ENCODE data around the gene TLL2. TPM values are rescaled to one million over a fixed set of nuclear protein-coding genes. Genes with fewer than 3 reads are reported as not detected.

The TLL2 gene
- total RNA-seq, 2 donors from 2014 or later: not detected

GRCh38 chr10:96387601-96388000 lies 126.1 kb downstream of the TLL2 start:
- Histone ChIP-seq H3K4me1 (ENCODE audit: control insufficient read depth in 1 of 2, low read depth in 2 of 2) (peaks cover 8 to 15% of the 10 kb centered on the region in 2 donors), H3K4me3 (no peak overlapping the region), H3K9me3 (no peaks in the 10 kb centered on the region), H3K36me3 (no peaks in the 10 kb centered on the region), H3K27ac (no peak overlapping the region), H3K27me3 (replicated peaks; ENCODE audit: insufficient read depth) (no peaks in the 10 kb centered on the region)
- TF ChIP-seq CTCF (IDR thresholded peaks at IDR 0.05): no peak
- DNase-seq (ENCODE audit: low spot score) (no peak), ATAC-seq (ENCODE audit: insufficient number of reproducible peaks, low FRiP score, low read depth) (no peak)

GRCh38 chr10:96387161-96387560 lies 126.6 kb downstream of the TLL2 start:
- H3K4me1 ChIP-seq (ENCODE audit: control insufficient read depth in 1 of 2, low read depth in 2 of 2): peaks cover 8 to 15% of the 10 kb centered on the region in 2 donors
- DNase-seq (ENCODE audit: low spot score) (no peak), ATAC-seq (ENCODE audit: insufficient number of reproducible peaks, low FRiP score, low read depth) (no peak)
- H3K36me3 ChIP-seq: no peaks in the 10 kb centered on the region
- no peaks in the 10 kb centered on the region for H3K9me3 ChIP-seq
- H3K27ac ChIP-seq: no peak overlapping the region
- H3K27me3 ChIP-seq (replicated peaks; ENCODE audit: insufficient read depth): no peaks in the 10 kb centered on the region
- TF ChIP-seq CTCF (IDR thresholded peaks at IDR 0.05): no peak
- H3K4me3 ChIP-seq: no peak overlapping the region

GRCh38 chr10:96384506-96384905 lies 129.2 kb downstream of the TLL2 start:
- peaks cover 3 to 4% of the 10 kb centered on the region in 2 donors for H3K4me1 ChIP-seq (ENCODE audit: control insufficient read depth in 1 of 2, low read depth in 2 of 2)
- no peak overlapping the region for H3K4me3 ChIP-seq
- DNase-seq (ENCODE audit: low spot score) (no peak), ATAC-seq (ENCODE audit: insufficient number of reproducible peaks, low FRiP score, low read depth) (no peak)
- TF ChIP-seq CTCF (IDR thresholded peaks at IDR 0.05): no peak
- H3K9me3 ChIP-seq: no peaks in the 10 kb centered on the region
- no peak overlapping the region for H3K27ac ChIP-seq
- no peaks in the 10 kb centered on the region for H3K36me3 ChIP-seq
- H3K27me3 ChIP-seq (replicated peaks; ENCODE audit: insufficient read depth): no peaks in the 10 kb centered on the region

- no peaks in the 10 kb centered on the region for H3K27me3 ChIP-seq (replicated peaks; ENCODE audit: insufficient read depth)
- no peak for DNase-seq (ENCODE audit: low spot score)
- H3K27ac ChIP-seq: no peak overlapping the region
- no peak overlapping the region for H3K4me3 ChIP-seq
- H3K36me3 ChIP-seq: no peaks in the 10 kb centered on the region
- H3K9me3 ChIP-seq: no peaks in the 10 kb centered on the region
- H3K4me1 ChIP-seq (ENCODE audit: control insufficient read depth in 1 of 2, low read depth in 2 of 2): no peaks in the 10 kb centered on the region
- no peak for TF ChIP-seq CTCF (IDR thresholded peaks at IDR 0.05)
- no peak for ATAC-seq (ENCODE audit: insufficient number of reproducible peaks, low FRiP score, low read depth)
These were observed 132.9 kb downstream of the TLL2 start for GRCh38 chr10:96380821-96381220.

- DNase-seq (ENCODE audit: low spot score) (no peak), ATAC-seq (ENCODE audit: insufficient number of reproducible peaks, low FRiP score, low read depth) (no peak)
- no peak overlapping the region for H3K4me3 ChIP-seq
- H3K36me3 ChIP-seq: no peaks in the 10 kb centered on the region
- no peaks in the 10 kb centered on the region for H3K4me1 ChIP-seq (ENCODE audit: control insufficient read depth in 1 of 2, low read depth in 2 of 2)
- H3K27ac ChIP-seq: no peak overlapping the region
- TF ChIP-seq CTCF (IDR thresholded peaks at IDR 0.05): no peak
- no peaks in the 10 kb centered on the region for H3K9me3 ChIP-seq
- H3K27me3 ChIP-seq (replicated peaks; ENCODE audit: insufficient read depth): no peaks in the 10 kb centered on the region
These were observed 134.0 kb downstream of the TLL2 start for GRCh38 chr10:96379758-96380157.
